ENCODE measurements around the gene CCDC97.

The CCDC97 gene

GRCh38 chr19:41328157-41328841 lies 18.3 kb downstream of the CCDC97 start:
- H3K36me3 ChIP-seq (ENCODE audit: control insufficient read depth, insufficient read depth, low read length, severe bottlenecking) = peaks cover 14% of the 10 kb centered on the region
- DNase-seq (ENCODE audit: low read depth) = no peak
- H3K9me3 ChIP-seq (ENCODE audit: control insufficient read depth, low read length) = no peaks in the 10 kb centered on the region
- H3K4me1 ChIP-seq (ENCODE audit: control insufficient read depth, insufficient read depth, low read length) = peaks cover 31% of the 10 kb centered on the region
- no peak overlapping the region for H3K4me3 ChIP-seq (ENCODE audit: low read length)
- no peaks in the 10 kb centered on the region for H3K27me3 ChIP-seq (replicated peaks; ENCODE audit: control insufficient read depth, insufficient read depth, low read length)
- H3K9ac ChIP-seq (ENCODE audit: low read length) = no peak overlapping the region

GRCh38 chr19:41328842-41329225 lies 18.9 kb downstream of the CCDC97 start:
- Histone ChIP-seq H3K4me1 (ENCODE audit: control insufficient read depth, insufficient read depth, low read length) (peaks cover 25% of the 10 kb centered on the region), H3K9ac (ENCODE audit: low read length) (no peak overlapping the region), H3K9me3 (ENCODE audit: control insufficient read depth, low read length) (no peaks in the 10 kb centered on the region), H3K36me3 (ENCODE audit: control insufficient read depth, insufficient read depth, low read length, severe bottlenecking) (peaks cover 14% of the 10 kb centered on the region), H3K27me3 (replicated peaks; ENCODE audit: control insufficient read depth, insufficient read depth, low read length) (no peaks in the 10 kb centered on the region), H3K4me3 (ENCODE audit: low read length) (no peak overlapping the region)
- DNase-seq (ENCODE audit: low read depth) = no peak

DNA sequence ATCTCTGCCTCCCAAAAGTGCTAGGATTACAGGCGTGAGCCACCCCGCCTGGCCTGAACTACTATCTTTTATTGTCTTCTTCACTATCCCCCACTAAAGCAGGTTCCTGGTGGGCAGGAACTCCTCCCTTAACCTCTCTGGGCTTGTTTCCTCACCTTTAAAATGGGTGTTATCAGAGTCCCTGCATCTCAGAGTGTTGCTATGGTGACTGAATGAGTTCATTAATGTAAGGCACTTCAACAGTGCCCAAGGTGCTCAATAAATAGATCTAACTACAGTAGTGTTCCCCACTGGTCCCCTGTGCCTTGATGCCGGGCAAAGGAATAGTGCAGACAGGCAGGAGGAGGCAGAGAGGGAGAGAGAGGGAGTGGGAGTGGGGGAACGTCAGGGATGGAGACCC lies 20.5 kb downstream of the CCDC97 start:
- Histone ChIP-seq H3K36me3 (ENCODE audit: control insufficient read depth, insufficient read depth, low read length, severe bottlenecking) (peaks cover 17% of the 10 kb centered on the region), H3K9ac (ENCODE audit: low read length) (no peak overlapping the region), H3K4me1 (ENCODE audit: control insufficient read depth, insufficient read depth, low read length) (peaks cover 12% of the 10 kb centered on the region), H3K9me3 (ENCODE audit: control insufficient read depth, low read length) (no peaks in the 10 kb centered on the region), H3K4me3 (ENCODE audit: low read length) (no peak overlapping the region), H3K27me3 (replicated peaks; ENCODE audit: control insufficient read depth, insufficient read depth, low read length) (no peaks in the 10 kb centered on the region)
- DNase-seq (ENCODE audit: low read depth) = no peak

DNA sequence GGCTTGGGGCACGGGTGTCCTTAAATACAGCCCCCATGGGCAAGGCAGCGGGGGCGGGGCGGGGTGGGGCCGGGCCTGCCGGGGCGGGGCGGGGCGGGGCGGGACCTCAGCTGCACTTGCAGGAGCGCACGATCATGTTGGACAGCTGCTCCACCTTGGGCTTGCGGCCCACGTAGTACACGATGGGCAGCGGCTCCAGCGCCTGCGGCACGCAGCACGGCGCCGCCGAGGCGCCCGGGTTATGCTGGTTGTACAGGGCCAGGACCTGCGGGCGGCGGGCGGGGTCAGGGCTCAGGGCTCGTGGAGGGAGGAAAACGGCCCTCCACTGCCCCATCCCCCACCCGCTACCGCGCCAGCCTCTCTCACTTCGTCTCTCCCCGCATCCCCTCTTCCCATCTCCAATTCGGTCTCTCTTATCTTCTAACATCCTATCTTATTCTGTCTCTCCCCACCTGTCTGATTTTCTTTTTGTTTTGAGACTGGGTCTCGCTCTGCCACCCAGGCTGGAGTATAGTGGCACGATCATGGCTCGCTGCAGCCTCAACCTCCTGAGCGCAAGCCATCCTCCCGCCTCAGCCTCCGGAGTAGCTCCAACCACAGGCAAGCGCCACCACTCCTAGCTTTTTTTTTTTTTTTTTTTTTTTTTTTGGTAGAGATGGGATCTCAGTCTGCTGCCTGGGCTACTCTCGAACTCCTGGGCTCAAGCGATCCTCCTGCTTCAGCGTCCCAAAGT lies 21.1 kb downstream of the CCDC97 start:
- no peak overlapping the region for H3K9ac ChIP-seq (ENCODE audit: low read length)
- H3K4me1 ChIP-seq (ENCODE audit: control insufficient read depth, insufficient read depth, low read length) = peaks cover 6% of the 10 kb centered on the region
- H3K27me3 ChIP-seq (replicated peaks; ENCODE audit: control insufficient read depth, insufficient read depth, low read length) = no peaks in the 10 kb centered on the region
- no peak for DNase-seq (ENCODE audit: low read depth)
- H3K9me3 ChIP-seq (ENCODE audit: control insufficient read depth, low read length) = no peaks in the 10 kb centered on the region
- H3K36me3 ChIP-seq (ENCODE audit: control insufficient read depth, insufficient read depth, low read length, severe bottlenecking) = peaks cover 17% of the 10 kb centered on the region
- H3K4me3 ChIP-seq (ENCODE audit: low read length) = no peak overlapping the region

GRCh38 chr19:41332000-41332399 lies 22.0 kb downstream of the CCDC97 start:
- H3K27me3 ChIP-seq (replicated peaks; ENCODE audit: control insufficient read depth, insufficient read depth, low read length) = no peaks in the 10 kb centered on the region
- no peak overlapping the region for H3K9ac ChIP-seq (ENCODE audit: low read length)
- DNase-seq (ENCODE audit: low read depth) = no peak
- H3K4me3 ChIP-seq (ENCODE audit: low read length) = no peak overlapping the region
- H3K36me3 ChIP-seq (ENCODE audit: control insufficient read depth, insufficient read depth, low read length, severe bottlenecking) = peaks cover 17% of the 10 kb centered on the region
- H3K4me1 ChIP-seq (ENCODE audit: control insufficient read depth, insufficient read depth, low read length) = peaks cover 3% of the 10 kb centered on the region
- H3K9me3 ChIP-seq (ENCODE audit: control insufficient read depth, low read length) = no peaks in the 10 kb centered on the region

DNA sequence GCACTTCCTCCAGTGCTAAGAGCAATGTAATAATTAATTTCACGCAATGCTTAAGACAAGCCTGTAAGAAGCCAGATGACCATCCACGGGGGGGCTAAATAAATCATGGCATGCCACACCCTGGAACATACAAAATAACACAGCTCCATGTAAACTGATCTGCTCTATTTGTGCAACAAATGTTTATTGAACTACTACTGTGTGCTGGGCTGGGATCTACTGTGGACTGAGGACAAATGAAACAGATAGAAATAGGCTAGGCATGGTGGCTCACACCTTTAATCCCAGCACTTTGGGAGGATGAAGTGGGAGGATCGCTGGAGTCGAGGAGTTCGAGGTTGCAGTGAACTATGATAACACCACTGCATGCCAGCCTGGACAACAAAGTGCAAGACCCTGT lies 22.5 kb downstream of the CCDC97 start:
- peaks cover 17% of the 10 kb centered on the region for H3K36me3 ChIP-seq (ENCODE audit: control insufficient read depth, insufficient read depth, low read length, severe bottlenecking)
- no peaks in the 10 kb centered on the region for H3K27me3 ChIP-seq (replicated peaks; ENCODE audit: control insufficient read depth, insufficient read depth, low read length)
- H3K4me1 ChIP-seq (ENCODE audit: control insufficient read depth, insufficient read depth, low read length) = peaks cover 3% of the 10 kb centered on the region
- H3K9me3 ChIP-seq (ENCODE audit: control insufficient read depth, low read length) = no peaks in the 10 kb centered on the region
- no peak for DNase-seq (ENCODE audit: low read depth)
- H3K9ac ChIP-seq (ENCODE audit: low read length) = no peak overlapping the region
- H3K4me3 ChIP-seq (ENCODE audit: low read length) = no peak overlapping the region

DNA sequence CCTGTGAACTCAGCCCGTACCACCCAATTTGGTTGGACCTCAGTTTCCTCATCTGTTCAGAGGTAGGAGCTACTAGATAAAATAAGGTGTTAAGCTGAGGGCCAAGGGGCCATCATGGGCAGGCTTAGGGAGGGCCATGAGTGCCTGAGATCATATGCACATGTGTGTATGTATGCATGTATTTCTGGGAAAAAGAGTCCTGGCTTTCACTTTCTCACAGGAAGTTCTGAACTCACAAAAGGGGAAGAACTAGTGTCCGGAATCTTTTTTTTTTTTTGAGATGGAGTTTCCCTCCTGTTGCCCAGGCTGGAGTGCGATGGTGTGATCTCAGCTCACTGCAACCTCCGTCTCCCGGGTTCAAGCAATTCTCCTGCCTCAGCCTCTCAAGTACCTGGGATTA lies 24.8 kb downstream of the CCDC97 start:
- no peaks in the 10 kb centered on the region for H3K27me3 ChIP-seq (replicated peaks; ENCODE audit: control insufficient read depth, insufficient read depth, low read length)
- no peak overlapping the region for H3K4me3 ChIP-seq (ENCODE audit: low read length)
- H3K36me3 ChIP-seq (ENCODE audit: control insufficient read depth, insufficient read depth, low read length, severe bottlenecking) = peaks cover 7% of the 10 kb centered on the region
- no peak overlapping the region for H3K9ac ChIP-seq (ENCODE audit: low read length)
- peaks cover 3% of the 10 kb centered on the region for H3K4me1 ChIP-seq (ENCODE audit: control insufficient read depth, insufficient read depth, low read length)
- DNase-seq (ENCODE audit: low read depth) = no peak
- no peaks in the 10 kb centered on the region for H3K9me3 ChIP-seq (ENCODE audit: control insufficient read depth, low read length)

- peaks cover 3% of the 10 kb centered on the region for H3K4me1 ChIP-seq (ENCODE audit: control insufficient read depth, insufficient read depth, low read length)
- no peak overlapping the region for H3K9ac ChIP-seq (ENCODE audit: low read length)
- H3K9me3 ChIP-seq (ENCODE audit: control insufficient read depth, low read length) = no peaks in the 10 kb centered on the region
- no peak for DNase-seq (ENCODE audit: low read depth)
- no peaks in the 10 kb centered on the region for H3K27me3 ChIP-seq (replicated peaks; ENCODE audit: control insufficient read depth, insufficient read depth, low read length)
- H3K36me3 ChIP-seq (ENCODE audit: control insufficient read depth, insufficient read depth, low read length, severe bottlenecking) = peaks cover 7% of the 10 kb centered on the region
- no peak overlapping the region for H3K4me3 ChIP-seq (ENCODE audit: low read length)
Observed at GRCh38 chr19:41335467-41335866, 25.5 kb downstream of the CCDC97 start.

DNA sequence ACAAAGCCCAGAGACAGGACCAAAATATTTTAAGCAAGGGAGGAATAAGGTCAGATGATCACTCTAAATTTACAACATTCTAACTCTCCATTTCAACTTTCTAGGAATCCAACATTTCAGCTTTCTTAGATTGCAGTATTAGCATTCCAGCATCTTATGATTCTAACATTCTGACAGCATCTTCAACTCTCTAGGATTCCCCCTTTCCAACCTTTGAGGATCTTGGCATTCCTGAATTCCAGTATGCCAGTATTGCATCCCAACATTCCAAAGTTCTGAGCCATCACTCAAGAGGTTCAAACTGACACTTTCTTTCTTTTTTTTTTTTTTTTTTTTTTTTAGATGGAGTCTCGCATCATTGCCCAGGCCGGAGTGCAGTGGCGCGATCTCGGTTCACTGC lies 30.0 kb downstream of the CCDC97 start:
- H3K27me3 ChIP-seq (replicated peaks; ENCODE audit: control insufficient read depth, insufficient read depth, low read length) = no peaks in the 10 kb centered on the region
- no peak overlapping the region for H3K4me3 ChIP-seq (ENCODE audit: low read length)
- no peaks in the 10 kb centered on the region for H3K4me1 ChIP-seq (ENCODE audit: control insufficient read depth, insufficient read depth, low read length)
- H3K9ac ChIP-seq (ENCODE audit: low read length) = no peak overlapping the region
- peaks cover 18% of the 10 kb centered on the region for H3K36me3 ChIP-seq (ENCODE audit: control insufficient read depth, insufficient read depth, low read length, severe bottlenecking)
- DNase-seq (ENCODE audit: low read depth) = no peak
- H3K9me3 ChIP-seq (ENCODE audit: control insufficient read depth, low read length) = no peaks in the 10 kb centered on the region

DNA sequence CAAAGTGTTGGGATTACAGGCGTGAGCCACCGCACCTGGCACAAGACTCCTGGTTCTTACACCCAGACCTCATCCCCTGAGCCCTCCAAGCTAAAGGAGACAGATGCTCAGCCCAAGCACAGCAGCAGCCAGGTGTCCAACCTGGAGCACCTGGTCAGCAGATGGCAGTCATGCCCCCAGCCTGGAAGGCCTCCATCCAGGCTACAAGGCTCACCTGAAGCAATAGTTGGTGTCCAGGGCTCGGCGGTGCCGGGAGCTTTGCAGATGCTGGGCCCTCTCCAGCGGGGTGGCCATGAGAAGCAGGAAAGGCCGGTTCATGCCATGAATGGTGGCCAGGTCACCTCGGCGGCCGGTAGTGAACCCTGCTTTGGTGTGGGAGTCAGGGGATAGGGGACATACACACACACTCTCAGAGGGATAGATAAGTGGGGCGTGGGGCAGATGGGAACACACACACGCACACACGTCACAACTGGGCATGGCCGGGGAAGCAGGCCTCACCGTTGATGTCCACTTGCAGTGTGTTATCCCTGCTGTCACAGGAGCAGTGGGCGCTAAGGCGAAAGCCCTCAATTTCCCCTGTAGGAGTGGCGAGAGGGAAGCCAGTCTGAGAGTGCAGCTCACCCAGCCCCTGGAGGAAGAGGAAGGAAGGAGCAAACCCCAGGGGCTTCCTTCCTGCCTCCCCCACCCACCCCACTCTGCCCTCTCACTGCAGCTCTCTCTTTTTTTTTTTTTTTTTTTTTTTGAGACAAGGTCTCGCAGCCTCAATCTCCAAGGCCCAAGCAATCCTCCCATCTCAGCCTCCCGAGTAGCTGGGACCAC lies 31.9 kb downstream of the CCDC97 start:
- H3K36me3 ChIP-seq (ENCODE audit: control insufficient read depth, insufficient read depth, low read length, severe bottlenecking) = peaks cover 18% of the 10 kb centered on the region
- no peak for DNase-seq (ENCODE audit: low read depth)
- no peak overlapping the region for H3K4me3 ChIP-seq (ENCODE audit: low read length)
- no peaks in the 10 kb centered on the region for H3K9me3 ChIP-seq (ENCODE audit: control insufficient read depth, low read length)
- H3K27me3 ChIP-seq (replicated peaks; ENCODE audit: control insufficient read depth, insufficient read depth, low read length) = no peaks in the 10 kb centered on the region
- no peak overlapping the region for H3K9ac ChIP-seq (ENCODE audit: low read length)
- H3K4me1 ChIP-seq (ENCODE audit: control insufficient read depth, insufficient read depth, low read length) = no peaks in the 10 kb centered on the region

- peaks cover 18% of the 10 kb centered on the region for H3K36me3 ChIP-seq (ENCODE audit: control insufficient read depth, insufficient read depth, low read length, severe bottlenecking)
- no peaks in the 10 kb centered on the region for H3K4me1 ChIP-seq (ENCODE audit: control insufficient read depth, insufficient read depth, low read length)
- no peaks in the 10 kb centered on the region for H3K9me3 ChIP-seq (ENCODE audit: control insufficient read depth, low read length)
- H3K4me3 ChIP-seq (ENCODE audit: low read length) = no peak overlapping the region
- DNase-seq (ENCODE audit: low read depth) = no peak
- no peak overlapping the region for H3K9ac ChIP-seq (ENCODE audit: low read length)
- no peaks in the 10 kb centered on the region for H3K27me3 ChIP-seq (replicated peaks; ENCODE audit: control insufficient read depth, insufficient read depth, low read length)
Observed at GRCh38 chr19:41344162-41344561, 34.2 kb downstream of the CCDC97 start.

Measured in adipocyte (in vitro differentiated cells).